H1 (cell line): Measurements from ENCODE around the gene PPP3CB. TPM values are rescaled to one million over a fixed set of nuclear protein-coding genes. Genes with fewer than 3 reads are reported as not detected.

Experiments
- CTCF ChIA-PET: fragments of 300-600 bp; sonication (Branson Sonifier 250); formaldehyde crosslinking; loops from one replicate; lab custom pipeline; 2021; ENCODE audit not compliant: partially characterized antibody; lab: Charles Lee
- POLR2A ChIA-PET: fragments of 300-600 bp; sonication (Branson Sonifier 250); formaldehyde crosslinking; loops from one replicate; lab custom pipeline; 2021; ENCODE audit warnings: inconsistent platforms; ENCODE audit not compliant: partially characterized antibody; lab: Charles Lee
- DNase-seq, 2 experiments: peaks; one replicate each; pipeline versions ENCODE4 v3.0.0 to v3.0.0-alpha.2; 2010 to 2022; ENCODE audit warnings: low spot score in 2 of 2, low read depth in 1 of 2, mixed read lengths in 1 of 2
- FAIRE-seq: peaks from 2 replicates; lab custom pipeline; 2011; peaks lifted over from hg19 to GRCh38; lab: Jason Lieb, UNC
- H2AFZ ChIP-seq: 2 replicates; pipeline ENCODE4 v1.8.1; 2012; ENCODE audit warnings: low read length, inconsistent platforms
- H2AK5ac ChIP-seq: 2 replicates; pipeline ENCODE4 v1.6.1; 2013; ENCODE audit warnings: low read depth, low read length
- H2BK120ac ChIP-seq: replicated peaks from 2 replicates; pipeline ENCODE3; 2013; ENCODE audit warnings: low read depth, low read length, inconsistent platforms
- H2BK12ac ChIP-seq: 2 replicates; pipeline ENCODE4 v1.6.1; 2013; ENCODE audit warnings: low read depth, low read length
- H2BK15ac ChIP-seq: 2 replicates; pipeline ENCODE4 v1.6.1; 2013; ENCODE audit warnings: low read length
- H2BK20ac ChIP-seq: 2 replicates; pipeline ENCODE4 v1.6.1; 2013; ENCODE audit warnings: low read length
- H2BK5ac ChIP-seq: 2 replicates; pipeline ENCODE4 v1.6.1; 2013; ENCODE audit warnings: low read depth, low read length
- H3K14ac ChIP-seq: 2 replicates; pipeline ENCODE4 v1.6.1; 2013; ENCODE audit warnings: inconsistent platforms; ENCODE audit not compliant: insufficient read length
- H3K18ac ChIP-seq: 2 replicates; pipeline ENCODE4 v1.6.1; 2013; ENCODE audit warnings: low read length; ENCODE audit errors: extremely low read depth
- H3K23ac ChIP-seq: 2 replicates; pipeline ENCODE4 v1.6.1; 2013; ENCODE audit warnings: inconsistent platforms; ENCODE audit not compliant: insufficient read length
- H3K23me2 ChIP-seq: 2 replicates; pipeline ENCODE4 v1.6.1; 2013; ENCODE audit warnings: low read depth, low read length
- H3K27ac ChIP-seq: 2 replicates; pipeline ENCODE4 v1.6.1; 2011; ENCODE audit warnings: low read depth, low read length, inconsistent platforms
- H3K27me3 ChIP-seq, 4 experiments: replicated peaks in 1 of 4; 1 replicate in 1 of 4; 2 replicates in 3 of 4; pipeline versions ENCODE4 v1.6.1 to v1.8.1; 2011 to 2013; ENCODE audit warnings: low read length in 3 of 4, mild to moderate bottlenecking in 3 of 4, inconsistent platforms in 2 of 4, mixed read lengths in 2 of 4, moderate library complexity in 1 of 4; ENCODE audit not compliant: control insufficient read depth in 3 of 4, insufficient read depth in 3 of 4; ENCODE audit errors: extremely low read depth in 1 of 4
- H3K36me3 ChIP-seq, 4 experiments: 2 replicates each; pipeline versions ENCODE4 v1.6.1 to v1.8.1; 2011 to 2013; ENCODE audit warnings: mild to moderate bottlenecking in 4 of 4, low read length in 3 of 4, moderate library complexity in 2 of 4, control low read depth in 1 of 4, inconsistent platforms in 1 of 4; ENCODE audit not compliant: insufficient read depth in 4 of 4, control insufficient read depth in 2 of 4
- H3K4ac ChIP-seq: replicated peaks from 2 replicates; pipeline ENCODE3; 2013; ENCODE audit warnings: low read length, low read depth, mixed read lengths, inconsistent platforms; ENCODE audit not compliant: insufficient read length
- H3K4me1 ChIP-seq, 4 experiments: replicated peaks in 1 of 4; 1 replicate in 1 of 4; 2 replicates in 3 of 4; pipeline versions ENCODE4 v1.6.1 to v1.8.1; 2011 to 2013; ENCODE audit warnings: low read length in 3 of 4, inconsistent platforms in 2 of 4, mixed read lengths in 1 of 4; ENCODE audit not compliant: insufficient read depth in 4 of 4, control insufficient read depth in 3 of 4
- H3K4me2 ChIP-seq, 2 experiments: 2 replicates each; pipeline versions ENCODE4 v1.6.1 to v1.8.1; 2011 to 2013; ENCODE audit warnings: low read depth in 2 of 2, low read length in 2 of 2, control low read depth in 1 of 2, inconsistent platforms in 1 of 2, mild to moderate bottlenecking in 1 of 2; ENCODE audit not compliant: insufficient read depth in 1 of 2
- H3K4me3 ChIP-seq, 4 experiments: fragments of 200-600, 300-600 bp in 1 of 4; sonication (generic), shearing (Covaris generic), sonication (Bioruptor Twin) in 1 of 4; 2 replicates each; pipeline versions ENCODE4 v1.5.1 to v1.8.1; 2011 to 2016; ENCODE audit warnings: low read length in 4 of 4, low read depth in 3 of 4, control low read depth in 2 of 4, inconsistent platforms in 2 of 4, mild to moderate bottlenecking in 2 of 4, mixed read lengths in 1 of 4, moderate library complexity in 1 of 4; ENCODE audit not compliant: insufficient read depth in 2 of 4; ENCODE audit errors: extremely low read depth in 1 of 4
- H3K56ac ChIP-seq: replicated peaks from 2 replicates; pipeline ENCODE3; 2013; ENCODE audit warnings: low read depth, mild to moderate bottlenecking, mixed read lengths, low read length, inconsistent platforms; ENCODE audit not compliant: insufficient read length
- H3K79me1 ChIP-seq: 2 replicates; pipeline ENCODE4 v1.6.1; 2013; ENCODE audit warnings: low read depth, low read length, control low read depth
- H3K79me2 ChIP-seq, 2 experiments: 2 replicates each; pipeline versions ENCODE4 v1.6.1 to v1.8.1; 2012 to 2013; ENCODE audit warnings: low read length in 2 of 2, mild to moderate bottlenecking in 2 of 2, inconsistent platforms in 1 of 2; ENCODE audit not compliant: insufficient read depth in 2 of 2, control insufficient read depth in 1 of 2
- H3K9ac ChIP-seq, 4 experiments: replicated peaks in 1 of 4; 1 replicate in 1 of 4; 2 replicates in 3 of 4; pipeline versions ENCODE4 v1.6.1 to v1.8.1; 2011 to 2013; ENCODE audit warnings: low read depth in 3 of 4, low read length in 3 of 4, control low read depth in 2 of 4, mild to moderate bottlenecking in 2 of 4, moderate library complexity in 2 of 4, inconsistent platforms in 1 of 4; ENCODE audit errors: extremely low read depth in 1 of 4
- H3K9me3 ChIP-seq, 2 experiments: 2 replicates each; pipeline versions ENCODE4 v1.6.1 to v1.8.1; 2012 to 2013; ENCODE audit warnings: mild to moderate bottlenecking in 2 of 2, moderate library complexity in 2 of 2, control low read depth in 1 of 2, inconsistent platforms in 1 of 2, low read depth in 1 of 2, low read length in 1 of 2, mixed read lengths in 1 of 2; ENCODE audit not compliant: insufficient read depth in 2 of 2
- H4K20me1 ChIP-seq, 2 experiments: replicated peaks in 1 of 2; 2 replicates each; pipeline versions ENCODE3 to v1.8.1; 2011 to 2013; ENCODE audit warnings: inconsistent platforms in 2 of 2, low read length in 2 of 2, mild to moderate bottlenecking in 1 of 2; ENCODE audit not compliant: insufficient read depth in 2 of 2, control insufficient read depth in 1 of 2
- H4K5ac ChIP-seq: 2 replicates; pipeline ENCODE4 v1.6.1; 2013; ENCODE audit warnings: low read length, low read depth, mixed read lengths, inconsistent platforms; ENCODE audit not compliant: insufficient read length
- H4K8ac ChIP-seq: 2 replicates; pipeline ENCODE4 v1.8.0; 2013; ENCODE audit warnings: mild to moderate bottlenecking, moderate library complexity, low read length, inconsistent platforms; ENCODE audit not compliant: insufficient read depth; ENCODE audit errors: extremely low read depth
- H4K91ac ChIP-seq: replicated peaks from 2 replicates; pipeline ENCODE3; 2013; ENCODE audit warnings: low read length, mixed read lengths, inconsistent platforms; ENCODE audit not compliant: insufficient read length
- BRCA1 ChIP-seq: IDR thresholded peaks from 2 replicates; pipeline ENCODE4 v1.6.1; 2012; ENCODE audit warnings: low read depth, low read length, improper control_type of control experiment
- CBX8 ChIP-seq: fragments of 300-800, 300-1000 bp; sonication (generic); IDR thresholded peaks from 2 replicates; pipeline ENCODE4 v1.7.1; 2016; ENCODE audit warnings: low read depth, low read length, borderline replicate concordance
- CREB1 ChIP-seq: IDR thresholded peaks from 2 replicates; pipeline ENCODE4 v1.6.1; 2012; ENCODE audit warnings: inconsistent platforms
- FOSL1 ChIP-seq: IDR thresholded peaks from 2 replicates; pipeline ENCODE4 v1.6.1; 2011; ENCODE audit warnings: mild to moderate bottlenecking, low read depth, low read length, moderate library complexity; ENCODE audit not compliant: insufficient read depth
- GABPA ChIP-seq: IDR thresholded peaks from 2 replicates; pipeline ENCODE4 v1.6.1; 2011; ENCODE audit warnings: mild to moderate bottlenecking, low read length, moderate library complexity, borderline replicate concordance; ENCODE audit not compliant: insufficient read depth
- JUN ChIP-seq: IDR thresholded peaks from 2 replicates; pipeline ENCODE4 v1.6.1; 2011; ENCODE audit warnings: low read depth, mild to moderate bottlenecking, improper control_type of control experiment, low read length
- RAD21 ChIP-seq, 2 experiments: IDR thresholded peaks in 1 of 2; conservative IDR thresholded peaks in 1 of 2; 2 replicates each; pipeline ENCODE4 v1.6.1; 2011; ENCODE audit warnings: low read depth in 2 of 2, low read length in 2 of 2, improper control_type of control experiment in 1 of 2, inconsistent platforms in 1 of 2, mild to moderate bottlenecking in 1 of 2, moderate library complexity in 1 of 2
- RFX5 ChIP-seq: IDR thresholded peaks from 2 replicates; pipeline ENCODE4 v1.6.1; 2011; ENCODE audit warnings: low read depth, low read length, improper control_type of control experiment, borderline replicate concordance
- SUZ12 ChIP-seq: fragments of 200-600 bp; sonication (generic); IDR thresholded peaks from 2 replicates; pipeline ENCODE4 v1.6.1; 2012; ENCODE audit warnings: mild to moderate bottlenecking, inconsistent platforms, low read length, moderate library complexity, mixed read lengths
- TEAD4 ChIP-seq: IDR thresholded peaks from 2 replicates; pipeline ENCODE4 v1.6.1; 2012; ENCODE audit warnings: low read depth, low read length, inconsistent platforms, mixed read lengths
- ZNF274 ChIP-seq: IDR thresholded peaks from 2 replicates; pipeline ENCODE4 v1.7.0; 2012; ENCODE audit warnings: low read length, borderline replicate concordance; ENCODE audit errors: extremely low read depth
- WGBS, 2 experiments: shearing (Covaris generic) in 1 of 2; methylation state at CpG; one replicate each; pipeline versions ENCODE4 v1.1.6 to v1.1.7; 2013 to 2015; ENCODE audit warnings: low lambda C conversion rate in 2 of 2, mixed read lengths in 2 of 2, inconsistent platforms in 1 of 2, low coverage in 1 of 2, missing lambda C conversion rate in 1 of 2; ENCODE audit not compliant: insufficient replicate concordance in 2 of 2, insufficient coverage in 1 of 2, insufficient read length in 1 of 2; ENCODE audit errors: extremely low coverage in 1 of 2, missing lambda C conversion rate in 1 of 2; 5-methylcytosine and 5-hydroxymethylcytosine counted together
- polyA plus RNA-seq, 7 experiments: library from polyadenylated mRNA; depleted of rRNA in 3 of 7; stranded (reverse) in 5 of 7; unstranded in 2 of 7; fragments of >200 nt in 5 of 7; fragments of 200-250 nt in 2 of 7; gene quantifications; 1 replicate in 5 of 7; 2 replicates in 1 of 7; 4 replicates in 1 of 7; pipeline versions ENCODE4 v1.2.1 to v1.2.3, GENCODE V29; 2011 to 2013; ENCODE audit warnings: missing spikeins in 2 of 7, mixed read lengths in 2 of 7
- total RNA-seq: library from RNA; stranded (reverse); fragmentation: NEBNext Ultra II Directional; extraction: Animal tissue kit (Norgen Biotek cat#: 25700); gene quantifications from 2 replicates; pipeline ENCODE4 v1.2.1, GENCODE V29; 2021
- TF ChIP-seq, protein P1 (sequence below): IDR thresholded peaks from 2 replicates; pipeline ENCODE4 v1.6.1; 2012; ENCODE audit warnings: inconsistent platforms

Gene PPP3CB
- total and polyA plus RNA-seq, 2 of the 8 experiments (the other 6 are each of a cell fraction or from before 2014, with no cell fraction given): 10.5 to 36.3 TPM

- Histone ChIP-seq H3K79me1 (no peaks in the 10 kb centered on the region), H3K4me1 (no peaks in the 10 kb centered on the region), H4K8ac (no peak overlapping the region), H3K9ac (no peak overlapping the region), H2BK15ac (no peak overlapping the region), H3K36me3 (peaks cover 5 to 33% (median 18%) of the 10 kb centered on the region in 4 experiments; a peak in 7 of 8 replicates), H2AFZ (no peak overlapping the region), H3K9me3 (no peaks in the 10 kb centered on the region)
- DNase-seq: no peak
- 97% methylated on average over 7 of the region's 7 CpGs; no CpG with 5 or more reads in 1 of the 2 experiments for WGBS, 2 experiments
- CTCF ChIA-PET: interaction anchor here (2.4 to 13.1 kb wide), 2 partner anchors 8 to 107 kb away, joined by 17 to 271 read pairs; partner anchors contain the start of gene MYOZ1
- TF ChIP-seq RAD21 (IDR thresholded peaks at IDR 0.05 in 1 of 2, conservative IDR thresholded peaks at IDR 0.05 in 1 of 2; ENCODE audit: low read depth in 2 of 2, low read length in 2 of 2): no peak
- TF ChIP-seq TEAD4: no peak
- no peak for TF ChIP-seq GABPA
- TF ChIP-seq BRCA1: no peak
- TF ChIP-seq CBX8: no peak
- no peak for TF ChIP-seq FOSL1
- no peak for TF ChIP-seq RFX5
- TF ChIP-seq, protein P1, sequence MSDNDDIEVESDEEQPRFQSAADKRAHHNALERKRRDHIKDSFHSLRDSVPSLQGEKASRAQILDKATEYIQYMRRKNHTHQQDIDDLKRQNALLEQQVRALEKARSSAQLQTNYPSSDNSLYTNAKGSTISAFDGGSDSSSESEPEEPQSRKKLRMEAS: no peak
- no peak for TF ChIP-seq JUN
- no peak for TF ChIP-seq SUZ12
- no peak for TF ChIP-seq CREB1
- TF ChIP-seq ZNF274: no peak
- TF ChIP-seq, all 59 proteins: peak for 0
- Histone ChIP-seq H3K27ac (no peak overlapping the region), H3K14ac (no peak overlapping the region), H3K23me2 (peaks cover 2% of the 10 kb centered on the region; the same call in 1 of the 2 replicates), H2AK5ac (no peak overlapping the region), H3K23ac (no peak overlapping the region), H3K79me2 (no peaks in the 10 kb centered on the region), H3K27me3 (no peaks in the 10 kb centered on the region), H3K18ac (no peak overlapping the region), H3K4me3 (no peak overlapping the region), H3K4me2 (no peak overlapping the region), H2BK12ac (no peak overlapping the region), H4K20me1 (peaks cover 0 to 2% of the 10 kb centered on the region in 2 experiments), H4K91ac (no peak overlapping the region), H3K56ac (no peak overlapping the region), H2BK5ac (no peak overlapping the region), H2BK20ac (no peak overlapping the region), H3K4ac (no peak overlapping the region), H4K5ac (no peak overlapping the region), H2BK120ac (no peak overlapping the region)
- no peak for FAIRE-seq
- POLR2A ChIA-PET: interaction anchor here (0.7 kb wide), 1 partner anchor 8 kb away, joined by 3 read pairs; no protein-coding TSS in a partner anchor
These were observed 41.9 kb upstream of the PPP3CB start for GRCh38 chr10:73537709-73538108.
